Small intestine (tissue), 7 donors: Measurements from ENCODE around the gene PNP. TPM values are rescaled to one million over a fixed set of nuclear protein-coding genes. Genes with fewer than 3 reads are reported as not detected.
"Not testable (repeated sequence)": the region's sequence is repeated elsewhere in the genome, so short reads cannot be mapped to it uniquely, and the experiment has no call there.

ENCODE experiments used
- DNase-seq, 2 donors: peaks; one replicate each; pipeline versions ENCODE4 v3.0.0 to v3.0.0-alpha.2; 2013
- FAIRE-seq: peaks from 2 replicates; lab custom pipeline; 2012; peaks lifted over from hg19 to GRCh38; lab: Jason Lieb, UNC
- H3K27ac ChIP-seq, 3 donors: one replicate each; pipeline ENCODE4 v1.5.1; 2013; ENCODE audit warnings: low read length in 2 of 3, mild to moderate bottlenecking in 2 of 3, control low read depth in 1 of 3, inconsistent platforms in 1 of 3, low read depth in 1 of 3, moderate library complexity in 1 of 3
- H3K27me3 ChIP-seq, 3 donors: one replicate each; pipeline ENCODE4 v1.6.1; 2013; ENCODE audit warnings: low read length in 3 of 3, inconsistent platforms in 1 of 3; ENCODE audit not compliant: control insufficient read depth in 3 of 3, insufficient read depth in 3 of 3
- H3K36me3 ChIP-seq, 3 donors: one replicate each; pipeline ENCODE4 v1.6.1; 2013; ENCODE audit warnings: low read length in 3 of 3, inconsistent platforms in 1 of 3, low read depth in 1 of 3, mild to moderate bottlenecking in 1 of 3, moderate library complexity in 1 of 3; ENCODE audit not compliant: control insufficient read depth in 3 of 3, insufficient read depth in 2 of 3
- H3K4me1 ChIP-seq, 3 donors: one replicate each; pipeline ENCODE4 v1.6.1; 2013; ENCODE audit warnings: low read length in 2 of 3, inconsistent platforms in 1 of 3, low read depth in 1 of 3, mild to moderate bottlenecking in 1 of 3, moderate library complexity in 1 of 3; ENCODE audit not compliant: control insufficient read depth in 3 of 3, insufficient read depth in 2 of 3
- H3K4me3 ChIP-seq, 3 donors: one replicate each; pipeline ENCODE4 v1.5.1; 2013; ENCODE audit warnings: low read length in 3 of 3, control low read depth in 1 of 3, inconsistent platforms in 1 of 3, low read depth in 1 of 3, mild to moderate bottlenecking in 1 of 3, moderate library complexity in 1 of 3
- H3K9me3 ChIP-seq, 2 donors: one replicate each; pipeline ENCODE4 v1.6.1; 2013; ENCODE audit warnings: low read depth in 1 of 2, low read length in 1 of 2; ENCODE audit not compliant: control insufficient read depth in 2 of 2, insufficient read depth in 1 of 2
- WGBS, 3 donors: extraction: QIAGEN DNeasy Blood & Tissue Kit; methylation state at CpG; one replicate each; pipeline ENCODE4 v1.1.7; 2013; 5-methylcytosine and 5-hydroxymethylcytosine counted together
- polyA plus RNA-seq, 4 donors: library from polyadenylated mRNA; stranded (reverse) in 3 of 4; unstranded in 1 of 4; fragments of 200-250 nt in 3 of 4; fragments of 120-200 nt in 1 of 4; gene quantifications; one replicate each; pipeline versions ENCODE4 v1.2.1 to v1.2.3, GENCODE V29; 2013
- donor health status: healthy with polysubstance abuse.
- donor health status: control.
- donor health status: control.
- donor health status: Bipolar disorder and iron deficiency.
- donor health status: healthy.

PNP gene
- polyA plus RNA-seq, 4 donors = 168 to 353 (median 202) TPM

DNA sequence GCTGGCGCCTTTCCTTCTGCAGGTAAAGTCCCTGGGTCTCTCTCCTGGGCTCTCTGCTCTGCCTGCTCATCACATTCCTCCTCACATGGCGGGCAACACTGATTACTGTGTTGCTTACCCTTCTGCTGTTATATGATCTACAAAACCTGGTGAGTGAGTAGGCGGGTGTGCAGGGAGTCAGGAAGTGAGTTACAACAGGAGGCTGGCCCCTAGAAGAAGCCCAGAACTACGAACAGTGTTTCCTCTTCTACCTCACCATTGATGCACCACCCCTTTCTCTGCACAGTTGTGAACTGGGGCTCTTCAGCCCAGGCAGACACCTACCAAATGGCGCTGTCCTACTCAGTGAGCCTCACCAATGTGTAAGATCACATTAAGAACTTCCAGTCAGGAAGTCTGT, 28.3 kb upstream of the PNP start:
- WGBS, 3 donors = 66 to 86% (median 81%) methylated on average over 5 of the region's 5 CpGs
- peaks cover 0 to 2% (median 0%) of the 10 kb centered on the region in 3 donors for H3K27me3 ChIP-seq
- peaks cover 0 to 5% (median 2%) of the 10 kb centered on the region in 3 donors for H3K36me3 ChIP-seq
- no peak overlapping the region for H3K27ac ChIP-seq
- peaks cover 0 to 11% (median 0%) of the 10 kb centered on the region in 3 donors for H3K4me1 ChIP-seq
- DNase-seq = no peak
- peaks cover 0 to 8% of the 10 kb centered on the region in 2 donors for H3K9me3 ChIP-seq
- H3K4me3 ChIP-seq = no peak overlapping the region
- no peak for FAIRE-seq

DNA sequence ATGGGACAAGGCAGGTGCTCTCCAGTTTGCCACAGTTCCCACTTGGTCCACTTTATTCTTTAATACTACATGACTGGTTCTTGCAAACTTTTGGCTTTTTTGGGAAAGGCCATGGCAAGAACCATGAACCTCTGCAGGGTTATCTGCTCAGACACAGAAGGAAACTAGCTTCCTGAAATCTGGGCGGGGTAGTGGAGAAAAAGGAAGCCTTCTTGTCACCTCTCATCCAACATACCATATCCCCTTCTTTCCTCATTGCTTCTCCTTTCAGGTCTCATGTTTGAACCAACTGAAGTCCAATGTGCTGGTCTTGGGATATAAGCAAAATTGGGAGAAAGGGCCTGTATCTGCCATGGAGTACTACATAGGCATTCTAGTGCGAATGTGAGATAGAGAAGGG, 27.7 kb upstream of the PNP start:
- H3K27ac ChIP-seq = no peak overlapping the region
- H3K4me3 ChIP-seq = no peak overlapping the region
- peaks cover 0 to 11% (median 0%) of the 10 kb centered on the region in 3 donors for H3K4me1 ChIP-seq
- WGBS, 3 donors = 86 to 98% (median 93%) methylated on average over 2 of the region's 2 CpGs
- H3K36me3 ChIP-seq = peaks cover 3 to 10% (median 7%) of the 10 kb centered on the region in 3 donors
- no peaks in the 10 kb centered on the region for H3K27me3 ChIP-seq
- peaks cover 0 to 8% of the 10 kb centered on the region in 2 donors for H3K9me3 ChIP-seq
- no peak for FAIRE-seq
- no peak for DNase-seq

DNA sequence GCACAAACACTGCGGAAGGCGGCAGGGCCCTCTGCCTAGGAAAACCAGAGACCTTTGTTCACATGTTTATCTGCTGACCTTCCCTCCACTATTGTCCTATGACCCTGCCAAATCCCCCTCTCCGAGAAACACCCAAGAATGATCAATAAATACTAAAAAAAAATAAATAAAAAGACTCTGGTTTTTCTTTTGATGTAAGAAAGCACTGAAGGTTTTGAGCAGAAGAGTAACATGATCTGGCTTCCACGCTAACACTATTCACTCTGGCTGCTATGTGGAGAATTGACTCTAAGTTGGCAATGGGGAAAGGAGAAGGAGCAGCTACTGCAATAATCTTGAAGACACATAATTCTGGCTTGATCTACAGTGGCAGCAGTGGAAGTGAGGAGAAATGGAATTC, 25.6 kb upstream of the PNP start:
- Histone ChIP-seq H3K27ac (peak overlapping the region in 1 of 3 donors; percentile 32), H3K36me3 (peaks cover 13 to 26% (median 15%) of the 10 kb centered on the region in 3 donors), H3K4me1 (peaks cover 0 to 11% (median 0%) of the 10 kb centered on the region in 3 donors)
- H3K4me3 ChIP-seq, FAIRE-seq, H3K9me3 ChIP-seq, DNase-seq, H3K27me3 ChIP-seq: not testable (repeated sequence)
- 77 to 88% (median 82%) methylated on average over 2 of the region's 4 CpGs for WGBS, 3 donors

DNA sequence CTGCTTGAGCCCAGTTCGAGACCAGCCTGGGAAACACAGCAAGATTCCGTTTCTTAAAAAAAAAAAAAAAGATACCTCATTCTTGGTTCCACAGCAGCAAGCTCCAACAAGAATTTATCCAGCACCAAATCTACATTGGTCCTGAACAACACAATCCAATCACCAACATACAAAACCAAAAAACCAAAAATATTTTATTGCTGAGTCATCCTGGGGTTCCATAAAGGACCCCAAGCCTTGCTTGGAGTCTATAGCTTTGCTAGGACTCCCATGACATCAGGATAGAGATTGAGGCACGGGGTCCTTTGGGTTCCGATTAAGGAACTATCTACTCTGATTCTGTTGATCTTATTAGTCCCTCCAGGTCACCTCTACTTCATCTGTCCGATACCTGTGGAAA, 22.3 kb upstream of the PNP start:
- H3K27me3 ChIP-seq = no peaks in the 10 kb centered on the region
- no peak overlapping the region for H3K4me3 ChIP-seq
- peaks cover 22 to 48% (median 25%) of the 10 kb centered on the region in 3 donors for H3K36me3 ChIP-seq
- peaks cover 0 to 8% of the 10 kb centered on the region in 2 donors for H3K9me3 ChIP-seq
- peaks cover 0 to 5% (median 0%) of the 10 kb centered on the region in 3 donors for H3K4me1 ChIP-seq
- DNase-seq (no peak), FAIRE-seq (no peak)
- WGBS, 3 donors = 96 to 100% (median 97%) methylated on average over 5 of the region's 5 CpGs
- H3K27ac ChIP-seq = no peak overlapping the region

DNA sequence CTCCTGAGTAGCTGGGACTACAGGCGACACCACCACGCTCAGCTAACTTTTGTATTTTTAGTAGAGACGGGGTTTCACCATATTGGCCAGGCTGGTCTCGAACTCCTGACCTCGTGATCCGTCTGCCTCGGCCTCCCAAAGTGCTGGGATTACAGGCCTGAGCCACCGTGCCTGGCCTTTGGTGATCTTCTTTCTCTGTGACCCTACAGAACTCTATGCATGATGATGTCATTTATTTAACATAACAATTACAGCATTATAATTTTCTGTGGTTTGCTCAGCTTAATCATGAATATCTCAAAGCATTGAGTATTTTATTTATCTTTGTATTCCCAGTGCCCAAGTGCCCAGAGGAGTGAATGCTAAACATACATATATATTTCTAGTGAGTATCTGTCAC, 16.4 kb upstream of the PNP start:
- WGBS, 3 donors = 87 to 95% (median 93%) methylated on average over 8 of the region's 8 CpGs
- H3K36me3 ChIP-seq = peaks cover 19 to 42% (median 21%) of the 10 kb centered on the region in 3 donors
- H3K4me3 ChIP-seq, DNase-seq, H3K9me3 ChIP-seq, FAIRE-seq, H3K27ac ChIP-seq, H3K4me1 ChIP-seq, H3K27me3 ChIP-seq: not testable (repeated sequence)

DNA sequence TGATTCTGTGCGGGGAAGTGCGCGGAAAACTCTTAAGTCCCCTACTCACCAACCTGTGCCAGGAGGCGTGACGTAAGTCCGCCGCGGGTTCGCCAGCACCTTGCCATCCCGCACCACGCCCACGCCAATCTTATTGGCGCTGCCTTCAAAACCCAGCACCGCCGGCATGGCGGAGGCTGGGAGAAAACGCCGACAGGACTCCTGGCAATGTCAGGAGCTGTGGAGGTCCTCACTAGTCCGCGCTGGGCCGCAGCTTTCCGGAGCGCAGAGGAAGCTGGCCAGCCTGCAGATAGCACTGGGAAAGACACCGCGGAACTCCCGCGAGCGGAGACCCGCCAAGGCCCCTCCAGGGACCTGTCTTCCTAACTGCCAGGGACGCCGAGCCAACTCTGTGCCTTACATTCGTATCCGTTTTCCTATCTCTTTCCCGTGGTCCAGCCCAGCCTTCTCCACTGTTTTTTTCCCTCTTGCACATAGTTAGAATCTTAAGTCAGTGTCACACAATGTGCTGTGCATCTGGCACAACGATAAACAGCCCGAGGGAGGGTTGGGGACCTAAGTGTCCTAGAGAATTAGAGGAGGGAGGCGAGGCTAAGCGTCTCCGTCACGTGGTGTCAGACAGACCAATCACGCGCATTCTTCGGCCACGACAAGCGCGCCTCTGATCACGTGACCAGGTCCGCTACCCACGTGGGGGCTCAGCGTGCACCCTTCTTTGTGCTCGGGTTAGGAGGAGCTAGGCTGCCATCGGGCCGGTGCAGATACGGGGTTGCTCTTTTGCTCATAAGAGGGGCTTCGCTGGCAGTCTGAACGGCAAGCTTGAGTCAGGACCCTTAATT, 14.5 kb upstream of the PNP start, which contains the start of the genes APEX1 and OSGEP:
Gene APEX1, plus strand, starts transcription at position 711 of the 839 bp plus-strand sequence. CDS start 420 bp downstream, outside the sequence.
Gene OSGEP, minus strand, starts transcription at position 297 of the 839 bp plus-strand sequence. Its CDS starts 129 bp downstream, at position 168.
- FAIRE-seq = no peak

DNA sequence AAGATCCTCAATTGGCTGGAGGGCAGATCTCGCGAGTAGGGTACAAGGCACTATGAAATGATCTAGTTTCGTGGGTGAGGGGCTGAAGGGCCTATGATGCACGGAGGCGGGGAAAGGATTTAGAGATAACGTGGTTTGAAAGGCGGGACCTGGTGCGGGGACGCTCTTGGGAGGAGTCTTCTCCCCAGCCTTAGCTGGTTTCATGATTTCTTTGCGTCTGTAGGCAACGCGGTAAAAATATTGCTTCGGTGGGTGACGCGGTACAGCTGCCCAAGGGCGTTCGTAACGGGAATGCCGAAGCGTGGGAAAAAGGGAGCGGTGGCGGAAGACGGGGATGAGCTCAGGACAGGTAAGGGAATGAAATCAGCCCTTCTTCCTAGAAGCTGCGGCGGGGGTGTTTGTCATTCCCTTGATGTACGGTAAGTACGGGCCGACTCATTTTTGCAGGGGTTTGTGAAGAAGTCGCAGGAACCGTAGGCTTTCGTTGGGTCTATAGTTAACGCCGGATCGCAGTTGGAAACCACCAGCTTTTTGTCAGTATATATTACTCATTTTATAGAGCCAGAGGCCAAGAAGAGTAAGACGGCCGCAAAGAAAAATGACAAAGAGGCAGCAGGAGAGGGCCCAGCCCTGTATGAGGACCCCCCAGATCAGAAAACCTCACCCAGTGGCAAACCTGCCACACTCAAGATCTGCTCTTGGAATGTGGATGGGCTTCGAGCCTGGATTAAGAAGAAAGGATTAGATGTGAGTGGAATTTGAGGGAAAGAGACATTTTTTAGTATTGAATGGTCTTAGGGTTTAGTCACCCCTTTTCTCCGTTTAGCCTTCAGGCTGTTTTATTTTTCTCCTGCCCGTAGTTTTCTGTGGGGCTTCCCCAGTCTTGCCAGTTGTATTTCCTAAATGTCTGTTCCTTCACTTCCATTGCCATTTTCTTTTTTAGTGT, 13.6 kb upstream of the PNP start:
- no peaks in the 10 kb centered on the region for H3K9me3 ChIP-seq
- FAIRE-seq = no peak
- peak overlapping the region; percentile 87 to 98 (median 95) for H3K27ac ChIP-seq
- H3K4me1 ChIP-seq = peaks cover 2 to 26% (median 9%) of the 10 kb centered on the region in 3 donors
- H3K36me3 ChIP-seq = peaks cover 12 to 45% (median 15%) of the 10 kb centered on the region in 3 donors
- WGBS, 3 donors = 0 to 1% (median 1%) methylated on average over 39 of the region's 39 CpGs
- DNase-seq = peak in 1 of 2 donors; percentile 86
- peak overlapping the region; percentile 46 to 79 (median 61) for H3K4me3 ChIP-seq
- H3K27me3 ChIP-seq = no peaks in the 10 kb centered on the region

More for the DNA sequence above, 14.5 kb upstream of the PNP start, which contains the start of the genes APEX1 and OSGEP:
- Histone ChIP-seq H3K27ac (peak within 1 kb of the TSS; percentile 87 to 98 (median 95)), H3K27me3 (no peaks in the 10 kb centered on the region), H3K36me3 (peaks cover 15 to 46% (median 16%) of the 10 kb centered on the region in 3 donors), H3K9me3 (no peaks in the 10 kb centered on the region), H3K4me3 (peak within 1 kb of the TSS; percentile 48 to 79 (median 61)), H3K4me1 (peaks cover 0 to 18% (median 5%) of the 10 kb centered on the region in 3 donors)
- DNase-seq = peak; percentile 99
- 0% methylated on average over 53 to 56 of the region's 56 CpGs for WGBS, 3 donors
